Measurements from ENCODE around the gene CHRNE.
A peak's percentile ranks its signal among the peaks of the same experiment; 100 is the strongest.
"Not testable (repeated sequence)": the region's sequence is repeated elsewhere in the genome, so short reads cannot be mapped to it uniquely, and the experiment has no call there.

CHRNE gene

DNA sequence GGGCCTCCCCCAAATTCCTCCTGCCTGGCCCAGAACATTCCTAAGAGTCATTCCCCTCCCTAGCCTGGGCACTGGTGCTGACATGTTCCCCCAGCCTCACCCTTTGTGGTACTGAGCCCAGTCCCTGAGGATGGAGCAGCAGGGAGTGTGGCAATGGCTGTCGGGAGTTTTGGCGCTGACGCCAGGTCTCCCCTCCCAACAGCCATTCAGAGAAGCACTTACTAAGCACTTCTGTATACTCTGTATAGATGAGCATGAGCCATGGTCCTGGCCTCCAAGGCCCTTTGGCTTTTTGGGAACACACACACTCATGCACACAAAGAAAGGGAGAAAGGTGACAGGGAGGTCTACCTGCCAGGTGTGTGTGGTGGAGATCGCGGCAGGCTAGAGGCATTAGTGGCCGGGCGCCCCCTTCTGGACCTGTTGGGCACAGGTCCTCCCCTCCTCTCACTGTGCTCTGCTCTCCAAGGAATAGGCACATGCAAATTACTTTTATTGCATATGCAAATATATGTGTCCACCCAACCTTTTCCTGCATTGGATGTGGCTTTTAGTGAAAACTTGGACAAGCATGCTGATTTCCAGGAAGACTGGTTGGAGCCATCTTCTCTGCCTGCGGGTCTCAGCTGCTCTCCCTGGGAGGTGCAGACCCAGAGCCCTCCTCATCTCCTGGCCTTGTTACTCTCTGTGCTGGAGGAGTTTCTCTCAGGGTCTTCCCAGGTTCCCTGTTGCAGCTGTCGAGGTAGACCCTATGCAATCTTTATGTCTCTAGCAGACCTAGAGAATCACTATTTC, 20.9 kb downstream of the CHRNE start:
- DNase-seq: peak; percentile 34

DNA sequence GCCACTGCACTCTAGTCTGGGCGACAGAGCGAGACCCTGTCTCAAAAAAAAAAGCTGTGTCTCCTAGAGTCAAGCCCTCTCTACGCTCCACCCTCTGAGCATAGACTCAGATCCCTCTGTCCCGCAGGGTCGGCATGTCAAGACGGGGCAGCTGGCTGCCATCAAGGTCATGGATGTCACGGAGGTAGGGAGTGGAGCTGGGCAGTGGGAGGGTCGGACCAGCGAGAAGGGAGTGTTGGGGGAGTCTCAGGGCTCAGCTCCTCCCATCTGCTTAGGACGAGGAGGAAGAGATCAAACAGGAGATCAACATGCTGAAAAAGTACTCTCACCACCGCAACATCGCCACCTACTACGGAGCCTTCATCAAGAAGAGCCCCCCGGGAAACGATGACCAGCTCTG, 22.0 kb downstream of the CHRNE start:
- DNase-seq: no peak

DNA sequence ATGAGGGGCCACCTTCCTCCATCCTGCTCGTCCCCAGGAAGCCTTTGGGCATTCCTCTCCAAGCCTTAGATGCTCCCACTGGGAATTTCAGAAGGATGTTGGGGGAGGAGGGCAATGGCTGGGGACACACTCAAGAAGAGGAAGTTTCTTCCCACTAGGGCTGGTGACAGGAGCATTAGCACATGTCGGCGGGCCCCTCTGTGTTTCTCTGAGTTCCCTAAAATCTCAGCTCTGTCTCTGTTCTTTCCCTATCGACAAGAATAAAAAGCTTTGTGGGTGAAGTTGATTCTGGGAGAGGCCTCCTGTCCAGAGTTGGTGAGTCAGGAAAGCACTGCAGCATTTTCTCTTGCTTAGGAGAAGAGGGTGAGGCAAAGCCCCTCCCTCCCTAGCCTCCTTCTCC, 23.3 kb downstream of the CHRNE start:
- DNase-seq: no peak

DNA sequence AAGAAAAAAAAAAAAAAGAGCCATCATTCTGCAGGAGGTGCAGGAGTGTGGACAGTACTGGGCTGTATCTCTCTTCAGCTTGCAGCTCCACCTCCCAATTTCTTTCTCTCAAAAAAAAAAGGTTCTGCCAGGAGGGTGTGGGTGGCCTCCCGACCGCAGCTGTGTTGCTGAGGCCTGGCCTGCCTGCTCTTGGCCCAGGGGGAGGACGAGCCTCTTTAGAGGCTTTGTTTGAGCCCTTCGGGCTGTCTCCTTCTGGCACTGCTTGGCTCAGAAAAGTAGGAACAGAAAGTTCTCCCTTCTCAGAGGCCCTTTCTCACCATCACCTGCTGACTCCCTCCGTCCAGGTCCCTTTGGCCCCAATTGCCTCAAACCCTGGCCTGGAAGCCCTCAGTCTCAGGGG, 25.8 kb downstream of the CHRNE start:
- DNase-seq: no peak

DNA sequence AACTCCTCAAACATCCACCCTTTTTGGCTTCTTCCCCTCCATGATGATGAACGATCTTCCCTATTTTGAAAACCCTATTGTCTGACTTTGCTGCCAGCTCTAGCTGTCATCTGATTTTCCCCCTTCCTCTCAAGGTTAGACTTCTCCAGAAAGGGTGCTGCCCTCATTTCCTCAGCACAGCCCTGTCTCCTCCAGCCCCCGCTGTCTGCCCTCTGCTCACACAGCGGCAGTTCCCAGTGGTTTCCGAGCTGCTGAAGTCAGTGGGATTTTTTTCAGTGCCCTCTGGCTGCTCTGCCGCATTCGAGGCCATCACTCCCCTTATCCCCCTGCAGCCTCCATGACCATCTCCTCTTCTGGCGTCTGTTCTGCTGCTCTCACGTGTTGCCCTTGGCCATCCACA, 30.1 kb downstream of the CHRNE start:
- DNase-seq: no peak

DNA sequence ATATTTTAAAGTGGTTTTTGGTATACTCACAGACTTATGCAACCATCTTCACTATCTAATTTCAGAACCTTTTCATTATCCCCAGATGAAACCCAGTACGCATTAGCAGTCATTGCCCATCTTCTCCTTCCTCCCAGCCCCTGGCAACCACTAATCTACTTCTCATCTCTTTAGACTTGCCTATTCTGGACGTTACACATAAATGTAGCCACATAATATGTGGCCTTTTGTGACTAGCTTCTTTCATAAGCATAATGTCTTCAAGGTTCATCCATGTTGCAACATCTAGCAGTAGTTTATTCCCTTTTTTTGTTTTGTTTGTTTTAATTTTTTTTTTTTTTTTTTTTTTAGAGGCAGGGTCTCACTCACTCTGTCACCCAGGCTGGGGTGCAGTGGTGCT, 32.0 kb downstream of the CHRNE start:
- DNase-seq: no peak

DNA sequence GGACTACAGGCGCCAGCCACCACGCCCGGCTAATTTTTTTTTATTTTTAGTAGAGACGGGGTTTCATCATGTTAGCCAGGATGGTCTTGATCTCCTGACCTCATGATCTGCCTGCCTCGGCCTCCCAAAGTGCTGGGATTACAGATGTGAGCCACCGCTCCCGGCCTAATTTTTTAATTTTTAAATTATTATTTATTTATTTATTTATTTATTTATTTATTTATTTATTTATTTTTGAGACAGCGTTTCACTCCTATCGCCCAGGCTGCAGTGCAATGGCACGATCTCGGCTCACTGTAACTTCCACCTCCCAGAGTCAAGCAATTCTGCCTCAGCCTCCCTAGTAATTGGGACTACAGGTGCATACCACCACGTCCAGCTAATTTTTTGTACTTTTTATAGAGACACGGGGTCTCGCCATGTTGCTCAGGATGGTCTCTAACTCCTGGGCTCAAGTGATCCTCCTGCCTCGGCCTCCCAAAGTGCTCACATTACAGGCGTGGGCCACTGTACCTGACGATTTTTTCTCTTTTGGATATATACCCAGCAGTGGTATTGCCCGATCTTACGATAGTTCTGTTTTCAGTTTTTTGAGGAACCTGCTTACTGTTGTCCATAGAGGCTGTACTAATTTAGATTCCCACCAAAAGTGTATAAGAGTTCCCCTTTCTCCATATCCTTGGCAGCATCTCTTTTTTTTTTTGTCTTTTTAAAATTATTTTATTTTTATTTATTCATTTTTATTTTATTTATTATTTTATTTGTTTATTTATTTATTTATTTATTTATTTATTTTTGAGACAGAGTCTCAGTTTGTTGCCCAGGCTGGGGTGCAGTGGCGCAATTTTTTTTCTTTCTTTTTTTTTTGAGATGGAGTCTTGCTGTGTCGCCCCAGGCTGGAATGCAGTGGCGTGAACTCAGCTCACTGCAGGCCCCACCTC, 33.6 kb downstream of the CHRNE start:
- DNase-seq: not testable (repeated sequence)

DNA sequence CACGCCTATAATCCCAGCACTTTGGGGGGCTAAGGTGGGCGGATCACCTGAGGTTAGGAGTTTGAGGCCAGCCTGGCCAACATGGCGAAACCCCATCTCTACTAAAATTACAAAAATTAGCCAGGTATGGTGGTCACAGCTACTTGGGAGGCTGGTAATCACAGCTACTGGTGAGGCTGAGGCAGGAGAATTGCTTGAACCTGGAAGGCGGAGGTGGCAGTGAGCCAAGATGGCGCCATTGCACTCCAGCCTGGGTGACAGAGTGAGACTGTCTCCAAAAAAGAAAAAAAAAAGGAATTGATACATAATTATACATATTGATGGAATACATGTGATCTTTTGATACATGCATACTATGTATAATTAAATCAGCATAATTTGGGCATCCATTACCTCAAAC, 35.4 kb downstream of the CHRNE start:
- DNase-seq: not testable (repeated sequence)

DNA sequence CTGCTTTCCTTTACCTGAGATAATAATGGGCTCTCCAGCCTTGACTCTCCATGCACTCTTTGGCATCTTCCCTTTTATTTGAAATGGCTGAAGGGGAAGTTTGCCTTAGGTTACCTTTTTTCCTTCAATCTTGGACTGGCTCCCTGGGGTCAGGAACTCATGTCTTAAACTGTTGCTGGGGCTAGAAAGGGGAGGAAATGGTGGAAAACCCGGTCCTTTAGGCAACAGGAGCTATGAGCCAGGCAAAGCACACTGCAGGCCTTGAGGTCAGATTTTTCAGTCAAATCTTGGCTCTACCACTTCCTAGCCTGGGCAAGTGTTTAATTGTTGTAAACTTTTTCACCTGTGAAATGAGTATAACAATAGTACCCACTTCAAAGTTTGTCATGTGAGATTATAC, 39.6 kb downstream of the CHRNE start:
- no peak for DNase-seq

DNA sequence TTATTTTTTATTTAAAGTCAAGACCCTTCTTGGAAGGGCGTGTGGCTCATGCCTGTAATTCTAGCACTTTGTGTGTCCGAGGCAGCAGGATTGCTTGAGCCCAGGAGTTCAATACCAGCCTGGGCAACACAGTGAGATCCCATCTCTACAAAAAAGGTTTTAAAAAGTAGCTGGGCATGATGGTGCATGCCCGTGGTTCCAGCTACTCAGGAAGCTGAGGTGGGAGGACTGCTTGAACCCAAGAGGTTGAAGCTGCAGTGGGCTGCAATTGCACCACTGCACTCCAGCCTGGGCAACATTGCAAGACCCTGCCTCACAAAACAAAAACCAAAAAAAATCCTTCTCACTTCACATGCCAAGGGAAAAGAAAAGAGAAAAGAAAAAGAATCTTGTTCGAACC, 40.2 kb downstream of the CHRNE start:
- no peak for DNase-seq

DNA sequence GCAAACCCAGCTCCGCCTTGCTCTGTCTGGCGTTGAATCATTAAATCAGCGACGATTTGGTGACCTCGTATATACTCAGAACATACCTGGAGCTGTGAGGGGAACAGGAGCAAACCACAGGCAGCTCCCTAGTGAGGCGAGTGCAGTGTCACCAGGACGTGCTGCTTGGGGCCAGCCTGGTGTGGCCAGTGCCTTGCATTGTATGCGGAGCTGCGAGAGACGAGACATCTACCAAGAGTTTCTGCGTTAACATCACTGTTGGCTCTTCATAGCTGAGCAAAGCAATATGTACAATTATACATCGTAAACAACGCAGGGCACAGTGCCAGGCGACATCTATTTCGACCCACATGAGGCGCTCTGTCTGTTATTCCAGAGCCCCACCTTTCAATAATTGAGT, 41.8 kb downstream of the CHRNE start:
- no peak for DNase-seq

DNA sequence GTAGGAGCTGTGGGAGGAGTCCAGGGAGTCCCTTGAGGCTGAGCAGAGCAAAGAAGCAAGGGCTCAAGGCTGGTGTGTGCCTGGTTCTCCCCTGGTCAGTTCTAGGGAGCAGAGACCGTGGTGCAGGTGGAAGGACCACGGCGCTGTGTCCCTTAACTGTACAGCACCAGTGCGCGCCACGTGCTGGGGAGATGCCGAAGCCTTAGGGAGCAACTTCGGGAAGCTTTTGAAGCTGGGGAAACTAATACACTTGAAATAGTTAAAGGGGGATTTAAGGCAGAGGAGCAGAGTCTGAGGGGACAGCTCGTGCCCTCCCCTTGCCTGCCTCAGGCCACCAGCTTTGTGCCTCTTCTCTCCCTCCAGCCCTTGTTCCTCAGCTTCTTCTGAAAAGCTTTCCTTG, 42.2 kb downstream of the CHRNE start:
- DNase-seq: no peak

DNA sequence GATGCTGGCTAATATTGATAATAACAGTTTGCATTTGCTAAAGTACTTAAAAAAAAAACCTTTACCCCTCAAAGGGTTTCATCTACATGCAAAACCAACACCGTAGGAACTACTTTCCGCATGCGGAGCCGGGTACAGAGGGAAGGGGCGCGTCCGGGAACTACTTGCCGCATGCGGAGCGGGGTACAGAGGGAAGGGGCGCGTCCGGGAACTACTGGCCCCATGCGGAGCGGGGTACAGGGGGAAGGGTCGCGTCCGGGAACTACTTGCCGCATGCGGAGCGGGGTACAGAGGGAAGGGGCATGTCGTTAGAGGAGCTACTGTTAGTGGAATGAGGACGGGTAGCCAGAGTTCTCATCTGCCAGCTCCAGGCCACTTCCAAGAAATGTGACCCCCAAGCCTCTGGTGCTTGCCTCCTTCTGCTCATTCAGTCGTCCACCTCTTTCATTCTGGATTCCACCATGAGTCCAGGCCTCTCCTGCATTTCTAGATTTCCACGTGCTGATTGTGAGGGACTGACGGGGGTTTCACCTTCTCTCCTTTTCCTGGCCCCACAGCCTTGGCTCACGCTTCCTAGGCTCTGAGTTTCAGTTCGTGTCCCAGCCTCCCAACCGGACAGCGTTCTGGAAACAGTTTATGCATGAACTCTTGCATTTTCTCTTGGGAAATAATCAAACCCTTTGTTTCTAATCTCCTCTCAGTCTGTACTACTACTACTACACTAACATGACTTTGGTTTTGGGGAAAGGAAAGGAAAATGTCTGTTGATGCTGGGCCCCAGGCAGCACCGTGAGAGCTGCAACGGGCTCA, 42.9 kb downstream of the CHRNE start:
- no peak for DNase-seq

DNA sequence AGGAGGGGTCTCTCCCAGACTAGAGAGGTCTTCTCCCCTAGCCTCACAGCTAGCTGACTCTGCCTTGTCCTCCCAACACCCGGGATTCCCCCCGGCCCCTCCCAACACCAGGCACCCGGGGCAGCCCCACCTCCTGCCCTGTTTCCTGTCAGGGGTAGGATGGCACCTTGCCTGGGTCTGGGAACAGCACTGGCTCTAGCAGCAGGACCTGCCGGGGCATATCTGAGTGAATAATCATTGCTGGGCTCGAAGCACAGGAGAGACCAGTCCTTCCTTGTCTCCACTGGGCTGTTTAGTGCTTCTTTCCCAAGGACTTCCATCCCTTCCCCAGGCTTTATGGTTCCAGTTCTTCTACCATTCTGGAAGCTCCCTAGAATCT, 44.0 kb downstream of the CHRNE start:
- no peak for DNase-seq

DNA sequence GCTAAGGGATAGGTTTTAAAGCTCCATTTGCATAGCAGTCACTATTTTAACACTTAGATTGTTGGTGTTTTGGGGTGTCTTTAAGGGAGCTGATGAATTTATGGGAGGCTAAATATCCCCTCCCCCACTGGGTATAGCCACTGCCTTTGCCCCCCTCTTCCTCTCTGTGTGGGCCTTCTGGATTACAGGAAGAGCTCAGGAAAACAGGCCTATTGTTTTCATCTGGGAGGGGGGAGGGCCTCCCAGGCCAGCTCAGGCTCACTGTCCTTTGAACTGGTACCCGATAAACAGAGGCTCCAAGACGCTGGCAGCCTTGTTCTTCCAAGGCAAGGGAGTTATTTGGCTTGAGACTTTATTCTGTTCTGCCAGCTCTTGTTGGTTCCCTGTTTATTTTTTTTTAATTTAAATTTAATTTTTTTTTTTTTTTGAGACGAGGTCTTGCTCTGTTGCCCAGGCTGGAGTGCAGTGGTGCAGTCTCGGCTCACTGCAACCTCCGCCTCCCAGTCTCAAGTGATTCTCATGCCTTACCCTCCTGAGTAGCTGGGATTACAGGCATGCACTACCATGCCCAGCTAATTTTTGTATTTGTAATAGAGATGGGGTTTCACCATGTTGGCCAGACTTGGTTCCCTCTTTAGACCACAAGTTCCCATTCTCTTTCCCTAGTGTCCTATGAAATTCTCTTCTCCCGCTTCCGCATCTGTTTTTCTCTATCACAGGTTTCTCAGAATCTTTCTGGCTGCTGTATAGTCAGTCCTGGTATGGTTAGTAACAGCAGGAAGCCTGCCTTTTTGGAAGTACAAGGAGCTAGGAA, 44.6 kb downstream of the CHRNE start:
- DNase-seq: no peak

DNA sequence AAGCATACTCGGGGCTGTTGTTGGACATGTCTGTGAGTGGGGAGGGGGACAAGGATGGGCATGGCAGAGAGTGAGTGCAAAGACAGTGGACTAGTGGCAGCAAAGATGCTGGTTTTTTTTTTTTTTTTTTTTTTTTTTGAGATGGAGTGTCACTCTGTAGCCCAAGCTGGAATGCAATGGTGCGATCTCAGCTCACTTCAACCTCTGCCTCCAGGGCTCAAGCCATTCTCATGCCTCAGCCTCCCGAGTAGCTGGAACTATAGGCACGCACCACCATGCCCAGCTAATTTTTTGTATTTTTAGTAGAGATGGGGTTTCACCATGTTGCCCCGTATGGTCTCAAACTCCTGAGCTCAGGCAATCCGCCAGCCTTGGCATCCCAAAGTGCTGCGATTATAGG, 45.6 kb downstream of the CHRNE start:
- not testable (repeated sequence) for DNase-seq

DNA sequence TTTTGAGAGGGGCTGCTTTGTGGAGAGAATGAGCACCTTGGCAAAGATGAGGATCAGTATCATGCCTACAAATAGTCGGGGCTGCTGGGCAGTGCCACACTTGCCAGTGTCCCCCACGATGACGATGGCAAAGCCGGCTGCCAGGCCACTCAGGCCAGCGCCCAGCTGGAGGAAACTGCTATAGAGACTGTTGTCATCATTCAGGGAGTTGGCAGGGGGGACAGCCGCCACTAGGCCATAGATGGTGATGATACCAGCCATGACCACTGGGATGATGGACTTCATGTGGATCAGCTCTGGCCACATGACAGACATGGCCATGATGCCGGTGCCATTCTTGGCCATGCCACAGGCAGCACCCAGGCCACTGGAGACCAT, 46.0 kb downstream of the CHRNE start:
- no peak for DNase-seq

DNA sequence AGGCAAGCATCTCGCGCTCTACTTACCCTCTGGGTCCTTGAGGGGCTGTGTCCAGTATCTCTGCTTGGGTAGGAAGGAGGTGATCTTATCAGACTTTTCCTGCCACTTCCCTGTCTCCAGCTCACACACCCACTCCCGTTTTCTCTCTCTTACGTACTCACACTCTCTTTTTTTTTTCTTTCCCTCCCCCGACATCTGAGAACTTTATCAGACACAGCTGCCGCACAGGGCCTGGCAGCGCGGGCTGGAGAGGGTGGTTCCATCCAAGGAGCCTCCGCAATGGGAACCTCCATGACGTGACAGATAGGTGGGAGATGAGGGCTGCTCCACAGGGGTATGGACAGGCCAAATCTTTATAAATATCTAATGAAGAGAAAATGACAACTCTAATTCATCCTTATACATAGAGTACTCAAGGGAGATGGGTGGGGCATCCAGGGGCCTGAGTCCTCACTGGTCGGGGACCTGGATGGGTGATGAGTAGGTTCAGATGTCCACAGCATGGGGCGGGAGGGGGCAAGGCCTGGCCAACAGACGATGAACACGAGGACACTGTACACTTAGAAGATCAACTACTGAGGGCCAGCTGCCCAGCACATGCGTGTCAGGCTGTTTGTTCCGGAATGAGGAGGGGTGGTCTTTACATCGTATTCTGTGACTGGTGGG, 46.5 kb downstream of the CHRNE start:
- DNase-seq: no peak

DNA sequence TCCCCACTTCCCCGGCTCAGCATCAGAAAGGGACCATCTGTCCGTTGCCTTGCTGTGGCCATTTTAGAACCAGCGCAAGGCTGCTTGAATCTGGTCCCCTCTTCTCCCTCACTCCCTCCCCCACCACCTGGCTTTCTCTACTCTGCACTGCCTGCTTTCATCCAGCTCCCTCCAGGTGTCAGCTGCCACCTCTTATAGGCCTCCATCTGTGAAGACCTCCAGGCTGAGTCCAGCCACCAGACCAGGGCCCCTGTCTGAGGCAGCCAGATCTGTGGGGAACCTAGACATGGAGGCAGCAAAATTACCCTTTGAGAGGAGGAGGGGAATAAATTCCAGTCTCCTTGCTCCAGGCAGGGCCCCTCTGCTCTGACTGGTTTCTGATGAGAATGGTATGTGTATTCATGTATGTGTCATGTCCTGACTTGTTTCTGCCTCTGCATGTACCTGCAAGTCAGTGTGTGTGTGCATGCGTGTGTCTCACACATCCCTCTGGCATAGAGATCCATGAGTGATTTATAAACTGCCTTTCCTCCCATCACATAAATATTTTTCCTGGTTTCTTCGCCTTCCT, 48.7 kb downstream of the CHRNE start:
- DNase-seq: no peak

DNA sequence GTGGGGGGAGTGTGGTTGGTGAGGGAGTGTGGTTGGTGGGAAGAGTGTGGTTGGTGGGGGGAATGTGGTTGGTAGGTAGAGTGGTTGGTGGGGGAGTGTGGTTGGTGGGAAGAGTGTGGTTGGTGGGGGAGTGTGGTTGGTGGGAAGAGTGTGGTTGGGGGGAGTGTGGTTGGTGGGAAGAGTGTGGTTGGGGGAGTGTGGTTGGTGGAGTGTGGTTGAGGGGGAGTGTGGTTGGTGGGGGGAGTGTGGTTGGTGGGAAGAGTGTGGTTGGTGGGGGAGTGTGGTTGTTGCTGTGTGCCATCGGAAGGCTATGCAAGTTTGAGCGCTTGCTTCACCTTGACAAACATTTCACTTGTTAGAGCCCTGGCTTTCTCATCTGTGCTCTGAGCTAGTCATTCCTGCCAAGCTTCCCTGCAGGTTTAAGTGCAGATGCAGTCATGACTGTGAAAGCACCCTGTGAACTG, 49.7 kb downstream of the CHRNE start:
- no peak for DNase-seq

DNA sequence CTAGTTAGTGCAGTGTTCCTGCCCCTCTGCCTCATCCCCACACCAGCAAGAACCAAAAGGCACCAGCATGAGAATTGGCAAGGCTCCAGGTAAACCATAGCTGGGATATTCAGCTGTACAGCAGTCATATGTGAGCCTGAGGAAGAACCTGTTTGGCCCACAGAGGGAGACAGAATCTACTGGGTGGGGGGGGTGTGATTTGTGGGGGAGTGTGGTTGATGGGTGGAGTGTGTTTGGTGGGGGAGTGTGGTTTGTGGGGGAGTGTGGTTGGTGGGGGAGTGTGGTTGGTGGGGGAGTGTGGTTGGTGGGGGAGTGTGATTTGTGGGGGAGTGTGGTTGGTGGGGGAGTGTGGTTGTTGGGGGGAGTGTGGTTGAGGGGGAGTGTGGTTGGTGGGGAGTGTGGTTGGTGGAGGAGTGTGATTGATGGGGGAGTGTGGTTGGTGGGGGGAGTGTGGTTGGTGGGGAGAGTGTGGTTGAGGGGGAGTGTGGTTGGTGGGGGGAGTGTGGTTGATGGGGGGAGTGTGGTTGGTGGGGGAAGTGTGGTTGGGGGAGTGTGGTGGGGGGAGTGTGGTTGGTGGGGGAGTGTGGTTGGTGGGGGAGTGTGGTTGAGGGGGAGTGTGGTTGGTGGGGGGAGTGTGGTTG, 50.2 kb downstream of the CHRNE start:
- peak; percentile 39 for DNase-seq
